PFSK-1 (cell line): ENCODE measurements around the gene NSL1.

Source experiments
- FOXP2 ChIP-seq: optimal IDR thresholded peaks from 2 replicates; pipeline ENCODE3; 2011; ENCODE audit warnings: borderline replicate concordance, control low read depth, inconsistent platforms; ENCODE audit not compliant: insufficient read depth; ENCODE audit errors: extremely low read length, extremely low read depth
- POLR2AphosphoS5 ChIP-seq: IDR thresholded peaks from 2 replicates; pipeline ENCODE4 v1.6.1; 2012; ENCODE audit warnings: low read depth, mild to moderate bottlenecking, control low read depth, low read length, moderate library complexity
- REST ChIP-seq, 2 experiments: IDR thresholded peaks; 2 replicates each; pipeline versions ENCODE4 v1.6.1 to v1.8.0; 2011 to 2012; ENCODE audit warnings: low read depth in 2 of 2, low read length in 2 of 2, control low read depth in 1 of 2, inconsistent platforms in 1 of 2, mild to moderate bottlenecking in 1 of 2, moderate library complexity in 1 of 2; ENCODE audit not compliant: insufficient read depth in 1 of 2
- SIN3A ChIP-seq: IDR thresholded peaks from 2 replicates; pipeline ENCODE4 v1.6.1; 2012; ENCODE audit warnings: mild to moderate bottlenecking, low read length, moderate library complexity, borderline replicate concordance; ENCODE audit not compliant: insufficient read depth
- TAF1 ChIP-seq: IDR thresholded peaks from 2 replicates; pipeline ENCODE4 v1.6.1; 2012; ENCODE audit warnings: low read length, control low read depth, borderline replicate concordance; ENCODE audit not compliant: insufficient read depth

The NSL1 gene

GRCh38 chr1:212797681-212798080, 6.1 kb upstream of the NSL1 start:
- TF ChIP-seq REST (IDR thresholded peaks at IDR 0.05; ENCODE audit: insufficient read depth in 1 of 2, low read depth in 2 of 2, low read length in 2 of 2): no peak
- TF ChIP-seq FOXP2: no peak
- no peak for TF ChIP-seq POLR2AphosphoS5
- TF ChIP-seq TAF1: no peak
- TF ChIP-seq SIN3A: no peak

GRCh38 chr1:212794561-212795014, 3.0 kb upstream of the NSL1 start:
- no peak for TF ChIP-seq SIN3A
- no peak for TF ChIP-seq TAF1
- no peak for TF ChIP-seq REST (IDR thresholded peaks at IDR 0.05; ENCODE audit: insufficient read depth in 1 of 2, low read depth in 2 of 2, low read length in 2 of 2)
- TF ChIP-seq POLR2AphosphoS5: no peak
- no peak for TF ChIP-seq FOXP2

- TF ChIP-seq FOXP2: no peak
- no peak for TF ChIP-seq SIN3A
- no peak for TF ChIP-seq POLR2AphosphoS5
- TF ChIP-seq REST (IDR thresholded peaks at IDR 0.05; ENCODE audit: insufficient read depth in 1 of 2, low read depth in 2 of 2, low read length in 2 of 2): no peak
- TF ChIP-seq TAF1: no peak
These were observed 875 bp upstream of the NSL1 start for GRCh38 chr1:212792396-212792908.

- TF ChIP-seq POLR2AphosphoS5: no peak
- no peak for TF ChIP-seq SIN3A
- no peak for TF ChIP-seq FOXP2
- no peak for TF ChIP-seq TAF1
- TF ChIP-seq REST (IDR thresholded peaks at IDR 0.05; ENCODE audit: insufficient read depth in 1 of 2, low read depth in 2 of 2, low read length in 2 of 2): no peak
These were observed 309 bp downstream of the NSL1 start for GRCh38 chr1:212791261-212791675.

GRCh38 chr1:212785871-212786270, 5.7 kb downstream of the NSL1 start:
- TF ChIP-seq TAF1 (no peak), SIN3A (no peak)
